ENCODE results near the gene SLFN12.
"Not testable (repeated sequence)": the region's sequence is repeated elsewhere in the genome, so short reads cannot be mapped to it uniquely, and the experiment has no call there.

SLFN12 gene

GRCh38 chr17:35407531-35407930 lies 24.8 kb downstream of the SLFN12 start:
- ATAC-seq: no peak

- no peak for ATAC-seq
These were observed 25.7 kb downstream of the SLFN12 start for GRCh38 chr17:35406568-35406967.

- ATAC-seq: peak; percentile 68 to 88
These were observed 27.9 kb downstream of the SLFN12 start for GRCh38 chr17:35404360-35404759.

- ATAC-seq: not testable (repeated sequence)
These were observed 38.5 kb downstream of the SLFN12 start for GRCh38 chr17:35393783-35394182.

GRCh38 chr17:35390663-35391062 lies 41.6 kb downstream of the SLFN12 start:
- ATAC-seq: no peak

- ATAC-seq: no peak
These were observed 42.1 kb downstream of the SLFN12 start for GRCh38 chr17:35390156-35390555.

GRCh38 chr17:35387496-35387895 lies 44.8 kb downstream of the SLFN12 start:
- ATAC-seq: no peak

GRCh38 chr17:35377706-35378105 lies 54.6 kb downstream of the SLFN12 start:
- ATAC-seq: no peak

- ATAC-seq: peak; percentile 19 to 48
These were observed 55.2 kb downstream of the SLFN12 start for GRCh38 chr17:35377068-35377467.

GRCh38 chr17:35376245-35376644 lies 56.1 kb downstream of the SLFN12 start:
- no peak for ATAC-seq

GRCh38 chr17:35374766-35375344 lies 57.4 kb downstream of the SLFN12 start:
- ATAC-seq: no peak

GRCh38 chr17:35373984-35374765 lies 58.1 kb downstream of the SLFN12 start:
- ATAC-seq: peak; percentile 76 to 80

GRCh38 chr17:35373534-35373983 lies 58.7 kb downstream of the SLFN12 start, which contains the start of gene SLFN11:
Gene SLFN11 (minus strand): TSS chr17:35373621. CDS start chr17:35363807, 9,814 bp downstream.
- ATAC-seq: peak; percentile 64 to 67

- peak in 1 of 2 donors; percentile 2 for ATAC-seq
These were observed 59.3 kb downstream of the SLFN12 start for GRCh38 chr17:35372846-35373533.

- ATAC-seq: no peak
These were observed 60.4 kb downstream of the SLFN12 start for GRCh38 chr17:35371934-35372333.

GRCh38 chr17:35368081-35368830 lies 64.0 kb downstream of the SLFN12 start:
- ATAC-seq: peak; percentile 89 to 91

- ATAC-seq: no peak
These were observed 71.3 kb downstream of the SLFN12 start for GRCh38 chr17:35361027-35361426.
